Stimulated activated naive B cell treated with anti-CD40 and anti-IgM and Interleukin-4, amounts not matched to agents 10 μg/mL and 1 μg/mL and 100 μg/mL, for 72 hours (primary cell): ENCODE measurements around the gene ULK3.
A peak's percentile ranks its signal among the peaks of the same experiment; 100 is the strongest.

Source experiments
- ATAC-seq, 2 donors: fragments of 150-1000 bp; cut with Tn5 transposase; replicated peaks; 2 replicates each; pipeline ENCODE4 v1.10.0; 2021; ENCODE audit warnings: moderate library complexity in 1 of 2
- DNase-seq: peaks from one replicate; pipeline ENCODE4 v3.0.0; 2021
- H3K27ac Mint-ChIP-seq: one replicate; pipeline ENCODE4 v1.8.0; 2022; ENCODE audit warnings: mild to moderate bottlenecking, mixed read lengths
- H3K27me3 Mint-ChIP-seq, 2 donors: one replicate each; pipeline ENCODE4 v1.8.0; 2022; ENCODE audit warnings: mixed read lengths in 2 of 2
- H3K36me3 Mint-ChIP-seq, 2 donors: one replicate each; pipeline ENCODE4 v1.8.0; 2022; ENCODE audit warnings: mixed read lengths in 2 of 2, mild to moderate bottlenecking in 1 of 2
- H3K4me1 Mint-ChIP-seq, 2 donors: one replicate each; pipeline ENCODE4 v1.8.0; 2022; ENCODE audit warnings: mixed read lengths in 2 of 2, mild to moderate bottlenecking in 1 of 2
- H3K4me3 Mint-ChIP-seq, 2 donors: one replicate each; pipeline ENCODE4 v1.8.0; 2022; ENCODE audit warnings: mild to moderate bottlenecking in 2 of 2, mixed read lengths in 2 of 2, moderate library complexity in 1 of 2
- H3K9me3 Mint-ChIP-seq, 2 donors: one replicate each; pipeline ENCODE4 v1.8.0; 2022; ENCODE audit warnings: mixed read lengths in 2 of 2, mild to moderate bottlenecking in 1 of 2

Gene ULK3

GRCh38 chr15:74815121-74815934 is 27.6 kb downstream of the ULK3 start:
- no peaks in the 10 kb centered on the region for H3K9me3 Mint-ChIP-seq
- no peak overlapping the region for H3K4me3 Mint-ChIP-seq
- no peak for ATAC-seq
- peaks cover 8 to 24% of the 10 kb centered on the region in 2 donors for H3K27me3 Mint-ChIP-seq
- peaks cover 19 to 25% of the 10 kb centered on the region in 2 donors for H3K4me1 Mint-ChIP-seq
- no peaks in the 10 kb centered on the region for H3K36me3 Mint-ChIP-seq
- no peak overlapping the region for H3K27ac Mint-ChIP-seq
- DNase-seq, result no peak

GRCh38 chr15:74812533-74812932 is 30.4 kb downstream of the ULK3 start, which contains the start of gene LMAN1L:
LMAN1L (plus strand) TSS chr15:74812835; CDS start chr15:74812855, 20 bp downstream.
- Mint-ChIP-seq H3K9me3 (no peaks in the 10 kb centered on the region), H3K4me3 (no peak within 1 kb of the TSS), H3K27ac (peak within 1 kb of the TSS; percentile 67), H3K27me3 (peaks cover 7 to 9% of the 10 kb centered on the region in 2 donors), H3K4me1 (peaks cover 22 to 24% of the 10 kb centered on the region in 2 donors), H3K36me3 (peaks cover 0 to 4% of the 10 kb centered on the region in 2 donors)
- ATAC-seq (no peak), DNase-seq (no peak)

- DNase-seq (no peak), ATAC-seq (no peak)
- Mint-ChIP-seq H3K4me3 (no peak overlapping the region), H3K9me3 (peaks cover 0 to 2% of the 10 kb centered on the region in 2 donors), H3K4me1 (peaks cover 24 to 36% of the 10 kb centered on the region in 2 donors), H3K27me3 (no peaks in the 10 kb centered on the region), H3K36me3 (peaks cover 5 to 7% of the 10 kb centered on the region in 2 donors), H3K27ac (peak overlapping the region; percentile 43)
Measured at GRCh38 chr15:74809956-74810355, 33.0 kb downstream of the ULK3 start.

- H3K4me3 Mint-ChIP-seq, result peak overlapping the region; percentile 18 to 46
- H3K27me3 Mint-ChIP-seq, result no peaks in the 10 kb centered on the region
- peaks cover 0 to 2% of the 10 kb centered on the region in 2 donors for H3K9me3 Mint-ChIP-seq
- H3K27ac Mint-ChIP-seq, result peak overlapping the region; percentile 48
- DNase-seq (no peak), ATAC-seq (peak; percentile 4 to 13)
- H3K4me1 Mint-ChIP-seq, result peaks cover 27 to 38% of the 10 kb centered on the region in 2 donors
- H3K36me3 Mint-ChIP-seq, result peaks cover 11 to 13% of the 10 kb centered on the region in 2 donors
Measured at GRCh38 chr15:74809242-74809641, 33.7 kb downstream of the ULK3 start.

- Mint-ChIP-seq H3K4me1 (peaks cover 30 to 42% of the 10 kb centered on the region in 2 donors), H3K27ac (peak overlapping the region; percentile 48)
Measured at GRCh38 chr15:74808840-74809229, 34.1 kb downstream of the ULK3 start.

GRCh38 chr15:74808078-74808839 is 34.7 kb downstream of the ULK3 start:
- Mint-ChIP-seq H3K27ac (peak overlapping the region; percentile 97), H3K36me3 (peaks cover 19% of the 10 kb centered on the region in 2 donors), H3K27me3 (no peaks in the 10 kb centered on the region), H3K9me3 (peaks cover 0 to 2% of the 10 kb centered on the region in 2 donors), H3K4me1 (peaks cover 29 to 42% of the 10 kb centered on the region in 2 donors), H3K4me3 (peak overlapping the region in 1 of 2 donors; percentile 55)
- ATAC-seq (peak; percentile 19 to 28), DNase-seq (no peak)

More at GRCh38 chr15:74808840-74809229, 34.1 kb downstream of the ULK3 start:
- Mint-ChIP-seq H3K4me3 (peak overlapping the region; percentile 18 to 46), H3K27me3 (no peaks in the 10 kb centered on the region), H3K36me3 (peaks cover 15 to 17% of the 10 kb centered on the region in 2 donors), H3K9me3 (peaks cover 0 to 2% of the 10 kb centered on the region in 2 donors)
- no peak for DNase-seq
- peak; percentile 10 to 15 for ATAC-seq

GRCh38 chr15:74807282-74807681 is 35.7 kb downstream of the ULK3 start:
- Mint-ChIP-seq H3K4me3 (peak overlapping the region in 1 of 2 donors; percentile 55), H3K36me3 (peaks cover 20 to 26% of the 10 kb centered on the region in 2 donors), H3K9me3 (peaks cover 0 to 2% of the 10 kb centered on the region in 2 donors), H3K4me1 (peaks cover 27 to 42% of the 10 kb centered on the region in 2 donors), H3K27me3 (no peaks in the 10 kb centered on the region), H3K27ac (peak overlapping the region; percentile 97)
- ATAC-seq, result peak; percentile 12 to 22
- DNase-seq, result no peak

- Mint-ChIP-seq H3K4me1 (peaks cover 35 to 56% of the 10 kb centered on the region in 2 donors), H3K36me3 (peaks cover 26 to 45% of the 10 kb centered on the region in 2 donors), H3K9me3 (peaks cover 0 to 2% of the 10 kb centered on the region in 2 donors), H3K4me3 (peak overlapping the region in 1 of 2 donors; percentile 1), H3K27me3 (no peaks in the 10 kb centered on the region), H3K27ac (peak overlapping the region; percentile 90)
- ATAC-seq (no peak), DNase-seq (no peak)
Measured at GRCh38 chr15:74804935-74805334, 38.0 kb downstream of the ULK3 start.

- DNase-seq, result no peak
- peaks cover 39 to 57% of the 10 kb centered on the region in 2 donors for H3K4me1 Mint-ChIP-seq
- H3K27me3 Mint-ChIP-seq, result no peaks in the 10 kb centered on the region
- peak overlapping the region; percentile 68 for H3K27ac Mint-ChIP-seq
- H3K36me3 Mint-ChIP-seq, result peaks cover 30 to 54% of the 10 kb centered on the region in 2 donors
- peaks cover 0 to 2% of the 10 kb centered on the region in 2 donors for H3K9me3 Mint-ChIP-seq
- ATAC-seq, result no peak
- no peak overlapping the region for H3K4me3 Mint-ChIP-seq
Measured at GRCh38 chr15:74802862-74803447, 40.0 kb downstream of the ULK3 start.

- H3K4me3 Mint-ChIP-seq, result no peak overlapping the region
- ATAC-seq, result no peak
- no peak for DNase-seq
- H3K36me3 Mint-ChIP-seq, result peaks cover 32 to 59% of the 10 kb centered on the region in 2 donors
- H3K4me1 Mint-ChIP-seq, result peaks cover 42 to 57% of the 10 kb centered on the region in 2 donors
- no peaks in the 10 kb centered on the region for H3K27me3 Mint-ChIP-seq
- H3K9me3 Mint-ChIP-seq, result peaks cover 0 to 2% of the 10 kb centered on the region in 2 donors
- H3K27ac Mint-ChIP-seq, result peak overlapping the region; percentile 76
Measured at GRCh38 chr15:74802290-74802689, 40.7 kb downstream of the ULK3 start.

- H3K4me3 Mint-ChIP-seq, result no peak overlapping the region
- no peaks in the 10 kb centered on the region for H3K27me3 Mint-ChIP-seq
- H3K36me3 Mint-ChIP-seq, result peaks cover 33 to 62% of the 10 kb centered on the region in 2 donors
- peaks cover 0 to 1% of the 10 kb centered on the region in 2 donors for H3K9me3 Mint-ChIP-seq
- no peak for ATAC-seq
- DNase-seq, result no peak
- H3K27ac Mint-ChIP-seq, result peak overlapping the region; percentile 95
- H3K4me1 Mint-ChIP-seq, result peaks cover 41 to 54% of the 10 kb centered on the region in 2 donors
Measured at GRCh38 chr15:74801311-74801997, 41.5 kb downstream of the ULK3 start.

- ATAC-seq, result no peak
- Mint-ChIP-seq H3K4me1 (peaks cover 45 to 59% of the 10 kb centered on the region in 2 donors), H3K4me3 (no peak overlapping the region), H3K27ac (peak overlapping the region; percentile 95), H3K27me3 (no peaks in the 10 kb centered on the region), H3K9me3 (no peaks in the 10 kb centered on the region), H3K36me3 (peaks cover 36 to 68% of the 10 kb centered on the region in 2 donors)
- no peak for DNase-seq
Measured at GRCh38 chr15:74800559-74801094, 42.3 kb downstream of the ULK3 start.

- peak overlapping the region; percentile 95 for H3K27ac Mint-ChIP-seq
- peak; percentile 85 for DNase-seq
- no peaks in the 10 kb centered on the region for H3K9me3 Mint-ChIP-seq
- peaks cover 49 to 65% of the 10 kb centered on the region in 2 donors for H3K4me1 Mint-ChIP-seq
- peak overlapping the region; percentile 39 to 50 for H3K4me3 Mint-ChIP-seq
- no peaks in the 10 kb centered on the region for H3K27me3 Mint-ChIP-seq
- peak; percentile 91 to 95 for ATAC-seq
- H3K36me3 Mint-ChIP-seq, result peaks cover 36 to 72% of the 10 kb centered on the region in 2 donors
Measured at GRCh38 chr15:74799856-74800558, 42.9 kb downstream of the ULK3 start.
